Adipose tissue (tissue), 3 donors: ENCODE data around the gene FLT4. TPM values are rescaled to one million over a fixed set of nuclear protein-coding genes. Genes with fewer than 3 reads are reported as not detected.

ENCODE experiments used
- H3K27ac ChIP-seq: one replicate; pipeline ENCODE4 v1.5.1; 2013; ENCODE audit warnings: low read depth, low read length
- WGBS, 3 donors: extraction: QIAGEN DNeasy Blood & Tissue Kit; methylation state at CpG; one replicate each; pipeline ENCODE4 v1.1.7; 2013; 5-methylcytosine and 5-hydroxymethylcytosine counted together
- polyA plus RNA-seq, 3 donors: library from polyadenylated mRNA; stranded (reverse); fragments of 200-250 nt; gene quantifications; one replicate each; pipeline ENCODE4 v1.2.3, GENCODE V29; 2013
- donor health status: healthy with polysubstance abuse.
- donor health status: Bipolar disorder and iron deficiency.
- donor health status: healthy.

The FLT4 gene
- polyA plus RNA-seq, 3 donors: 2.9 to 24.7 (median 13.1) TPM

DNA sequence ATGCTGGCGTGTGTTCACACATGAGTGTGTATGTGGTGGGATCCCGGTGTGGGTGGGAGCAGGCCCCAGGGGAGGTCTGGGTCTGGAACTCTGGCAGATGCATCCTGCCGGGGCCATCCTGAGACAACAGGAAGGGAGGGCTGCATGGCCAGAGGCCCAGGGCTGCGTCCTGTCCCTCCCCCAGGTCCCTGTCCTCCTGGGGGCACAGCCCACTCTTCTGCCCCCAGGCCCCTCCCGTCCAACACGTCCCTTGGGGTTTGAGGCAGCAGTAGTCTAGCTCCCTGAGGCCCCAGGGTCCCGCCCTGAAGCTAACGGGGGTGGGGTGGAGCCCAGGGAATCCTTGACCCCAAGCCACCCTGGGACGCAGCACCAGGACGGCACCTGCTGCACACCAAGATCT lies 16.6 kb downstream of the FLT4 start:
- H3K27ac ChIP-seq: no peak overlapping the region
- WGBS, 3 donors: 58 to 62% (median 59%) methylated on average over 8 to 10 of the region's 10 CpGs

GRCh38 chr5:180631549-180632383 lies 17.6 kb downstream of the FLT4 start:
- no peak overlapping the region for H3K27ac ChIP-seq
- 55 to 84% (median 75%) methylated on average over 34 to 36 of the region's 36 CpGs for WGBS, 3 donors

GRCh38 chr5:180630426-180630825 lies 19.0 kb downstream of the FLT4 start:
- 90 to 92% (median 91%) methylated on average over 21 to 22 of the region's 22 CpGs for WGBS, 3 donors
- H3K27ac ChIP-seq: no peak overlapping the region

GRCh38 chr5:180629831-180630382 lies 19.5 kb downstream of the FLT4 start:
- WGBS, 3 donors: 84 to 92% (median 89%) methylated on average over 25 of the region's 25 CpGs
- no peak overlapping the region for H3K27ac ChIP-seq

- WGBS, 3 donors: 84 to 86% (median 86%) methylated on average over 44 of the region's 44 CpGs
- H3K27ac ChIP-seq: no peak overlapping the region
Measured at GRCh38 chr5:180628827-180629750, 20.3 kb downstream of the FLT4 start.

DNA sequence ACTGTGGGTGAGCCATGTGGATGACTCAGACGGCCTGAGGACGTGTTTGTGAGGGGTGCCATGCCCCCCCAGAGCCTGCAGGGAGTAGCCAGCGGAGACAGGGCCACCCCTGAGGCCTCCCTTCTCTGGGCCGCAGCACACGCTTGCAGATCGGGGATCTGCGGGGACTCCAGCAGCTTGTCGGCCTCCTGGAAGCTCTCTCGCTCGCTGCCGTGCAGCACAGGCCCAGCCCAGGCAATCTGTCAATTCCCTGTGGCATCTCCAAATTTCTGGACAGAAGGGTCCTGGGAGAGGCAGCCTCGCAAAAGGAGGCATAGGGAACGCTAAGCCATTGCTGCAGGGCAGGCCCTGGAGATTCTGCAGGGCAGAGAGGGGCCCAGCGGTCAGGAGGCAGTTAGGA lies 21.2 kb downstream of the FLT4 start:
- 59 to 79% (median 78%) methylated on average over 13 to 14 of the region's 14 CpGs for WGBS, 3 donors
- no peak overlapping the region for H3K27ac ChIP-seq

DNA sequence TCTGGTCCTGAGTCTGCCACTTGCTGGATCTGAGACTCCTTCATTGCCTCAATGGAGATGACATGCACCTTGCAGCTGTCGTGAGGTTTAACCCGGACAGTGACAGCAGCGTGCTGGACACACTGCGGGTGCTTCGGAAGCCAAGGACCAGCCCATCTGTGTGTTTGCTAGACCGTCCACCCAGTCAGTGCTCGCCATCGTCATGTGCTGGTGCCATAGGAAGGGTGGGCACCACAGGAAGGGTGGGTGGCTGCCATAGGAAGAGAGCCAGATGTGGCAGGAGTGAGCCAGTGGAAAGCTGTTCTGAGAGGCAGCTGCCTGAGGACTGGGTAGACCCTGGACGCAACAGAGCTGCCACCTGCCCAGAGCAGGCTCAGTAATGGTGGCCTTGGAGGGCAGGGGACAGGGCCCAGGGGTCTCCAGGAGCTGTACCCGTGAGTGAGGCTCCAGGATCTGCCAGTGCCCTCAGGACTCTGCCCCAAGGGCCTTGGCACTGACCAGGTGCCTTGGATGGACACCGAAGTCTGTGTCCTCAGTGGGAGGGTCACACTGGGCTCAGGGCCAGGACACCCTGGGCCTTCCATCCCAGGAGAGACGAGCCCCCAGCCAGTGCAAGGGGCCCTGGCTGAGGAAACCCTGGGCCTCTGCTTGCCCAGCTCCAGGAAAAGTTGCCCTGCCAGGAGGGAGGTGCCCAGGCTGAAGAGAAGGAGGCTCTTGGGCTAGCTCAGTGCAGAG lies 21.8 kb downstream of the FLT4 start:
- H3K27ac ChIP-seq: no peak overlapping the region
- WGBS, 3 donors: 79 to 82% (median 81%) methylated on average over 11 to 12 of the region's 12 CpGs

DNA sequence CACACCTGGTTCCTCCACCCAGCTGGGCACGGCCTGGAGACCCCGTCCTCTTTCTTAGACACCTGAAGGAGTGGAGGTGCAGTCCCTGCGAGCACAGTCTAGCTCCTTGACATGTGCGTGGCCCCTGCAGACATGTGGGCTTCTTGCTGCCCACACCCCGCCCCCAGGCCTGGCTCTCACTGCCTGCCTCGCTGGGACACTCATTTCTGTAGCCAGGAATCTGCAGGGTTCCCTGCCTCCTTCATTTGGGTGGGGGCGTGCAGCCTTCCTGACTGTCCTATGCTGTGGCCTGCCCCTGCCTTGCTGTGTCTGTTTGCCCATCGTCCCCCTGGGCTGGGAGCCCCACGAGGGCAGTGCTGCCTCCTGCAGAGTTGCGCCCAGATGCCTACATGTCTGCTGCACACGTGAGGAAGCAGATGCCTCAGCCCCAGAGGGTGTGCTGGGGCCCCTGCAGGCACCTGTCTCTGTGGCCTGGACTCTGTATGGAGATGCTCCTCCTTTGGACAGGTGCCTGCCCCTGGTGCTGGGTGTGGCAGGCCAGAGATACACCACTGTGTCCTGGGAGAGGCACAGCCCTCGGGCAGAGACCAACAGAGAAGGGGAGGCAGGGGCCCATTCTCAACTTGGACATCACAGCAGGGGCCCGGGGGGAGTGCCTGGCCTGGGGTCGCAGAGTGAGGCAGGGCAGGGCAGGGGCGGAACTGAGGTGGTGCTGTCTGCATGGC lies 22.6 kb downstream of the FLT4 start:
- 69 to 77% (median 77%) methylated on average over 15 of the region's 15 CpGs for WGBS, 3 donors
- H3K27ac ChIP-seq: no peak overlapping the region

DNA sequence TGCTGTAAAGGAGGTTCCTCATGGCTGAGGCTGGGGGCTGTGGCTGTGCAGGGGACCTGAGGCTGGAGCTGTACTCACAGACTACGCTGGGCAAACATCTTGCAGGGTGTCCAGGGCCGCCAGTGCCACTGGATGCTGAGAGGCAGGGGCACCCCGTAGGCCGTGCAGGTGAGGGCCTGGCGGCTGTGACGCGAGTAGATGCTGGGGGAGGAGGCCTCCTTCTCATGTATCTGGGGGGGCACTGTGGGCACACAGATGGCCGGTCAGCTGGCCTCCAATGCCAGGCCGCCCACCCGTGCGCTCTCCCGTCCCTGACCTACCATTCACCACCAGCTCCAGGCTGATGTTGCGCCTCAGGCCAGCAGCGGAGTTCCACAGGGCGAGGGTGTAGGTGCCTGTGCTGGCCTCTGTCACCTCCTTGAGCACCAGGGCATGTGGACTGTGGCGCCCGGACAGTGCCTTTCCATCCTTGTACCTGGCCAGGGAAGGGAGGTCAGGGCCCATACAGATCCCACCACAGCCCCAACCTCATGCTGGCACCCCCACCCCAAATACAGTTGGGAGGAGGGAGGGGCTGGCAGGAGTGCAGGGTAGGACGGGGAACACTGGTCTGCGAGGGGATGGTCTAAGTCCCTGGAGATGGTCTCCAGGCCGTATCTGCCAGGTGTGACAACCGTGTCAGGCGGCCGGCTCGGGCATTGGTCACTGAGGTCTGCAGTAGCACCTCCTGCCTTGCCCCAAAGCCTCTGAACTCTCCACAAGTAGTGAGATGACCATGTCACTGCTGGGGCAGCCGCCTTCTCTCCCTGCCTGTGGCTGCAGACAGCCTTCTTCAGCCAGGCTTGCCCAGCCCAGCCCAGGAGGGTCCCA lies 23.4 kb downstream of the FLT4 start:
- WGBS, 3 donors: 79 to 89% (median 88%) methylated on average over 21 to 25 of the region's 25 CpGs
- H3K27ac ChIP-seq: no peak overlapping the region

- WGBS, 3 donors: 68 to 86% (median 80%) methylated on average over 10 of the region's 10 CpGs
- no peak overlapping the region for H3K27ac ChIP-seq
Measured at GRCh38 chr5:180625125-180625790, 24.1 kb downstream of the FLT4 start.

DNA sequence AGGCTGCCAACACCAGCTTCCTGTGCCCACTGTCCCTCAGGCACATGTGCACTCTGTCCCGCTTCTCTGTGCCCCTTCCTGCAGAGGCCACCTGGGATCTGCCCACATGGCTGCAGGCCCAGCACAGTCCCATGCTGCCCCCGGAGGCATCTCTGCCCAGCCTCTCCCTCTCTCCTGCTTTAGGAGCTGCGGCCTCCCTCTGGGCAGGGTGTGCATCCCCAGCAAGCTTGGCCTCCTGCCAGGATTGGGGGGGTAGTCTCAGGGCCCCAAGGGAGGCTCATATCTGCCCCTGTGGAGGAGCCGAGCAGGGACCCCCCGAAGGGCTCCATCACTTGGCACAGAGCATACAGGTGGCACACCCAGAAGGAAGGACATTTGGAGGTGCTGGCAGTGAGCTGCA lies 24.8 kb downstream of the FLT4 start:
- H3K27ac ChIP-seq: no peak overlapping the region
- 56 to 64% (median 62%) methylated on average over 5 of the region's 5 CpGs for WGBS, 3 donors

DNA sequence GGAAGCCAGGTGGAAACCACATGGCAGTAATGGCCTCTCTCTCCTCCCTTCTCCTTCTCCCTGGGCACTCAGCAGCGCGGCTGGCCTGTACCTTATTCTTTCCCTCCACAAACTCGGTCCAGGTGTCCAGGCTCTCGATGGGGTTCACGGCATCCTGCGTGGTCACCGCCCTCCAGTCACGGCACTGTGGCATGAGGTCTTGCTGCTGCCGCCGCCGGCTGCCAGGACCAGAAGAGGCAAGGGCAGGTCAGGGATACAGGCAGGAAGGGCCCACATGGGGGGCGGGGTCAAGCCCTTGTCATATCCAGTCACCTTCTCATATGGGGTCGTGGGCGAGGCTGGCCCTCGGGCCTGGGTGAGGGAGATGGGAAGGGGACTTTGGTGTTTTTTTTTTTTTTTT lies 25.6 kb downstream of the FLT4 start:
- WGBS, 3 donors: 74 to 89% (median 83%) methylated on average over 15 of the region's 15 CpGs
- no peak overlapping the region for H3K27ac ChIP-seq

DNA sequence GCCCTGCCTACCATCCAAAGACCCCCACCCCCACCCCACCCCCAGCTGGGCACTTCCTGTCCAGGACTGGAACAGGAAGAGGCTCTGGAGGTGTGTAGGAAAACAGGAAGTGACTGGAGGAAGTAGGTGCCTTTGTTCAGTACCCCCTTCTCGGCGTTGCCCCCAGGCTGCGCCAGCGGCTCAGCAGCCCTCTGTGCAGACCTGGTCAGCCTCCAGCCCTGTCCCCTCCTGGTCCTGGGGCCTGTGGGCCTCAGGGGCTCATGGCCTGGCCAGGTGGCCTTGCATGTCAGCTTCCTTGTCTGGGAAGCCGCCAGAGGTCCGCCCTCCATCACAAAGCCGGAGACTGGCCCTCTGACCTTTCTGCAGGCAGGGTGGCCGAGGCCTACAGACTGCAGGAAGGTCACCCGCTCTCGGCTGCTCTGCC lies 26.0 kb downstream of the FLT4 start:
- H3K27ac ChIP-seq: no peak overlapping the region
- WGBS, 3 donors: 67 to 85% (median 68%) methylated on average over 10 of the region's 10 CpGs

GRCh38 chr5:180622910-180623309 lies 26.5 kb downstream of the FLT4 start:
- H3K27ac ChIP-seq: no peak overlapping the region
- WGBS, 3 donors: 82 to 86% (median 83%) methylated on average over 6 of the region's 6 CpGs

GRCh38 chr5:180621311-180621710 lies 28.1 kb downstream of the FLT4 start:
- no peak overlapping the region for H3K27ac ChIP-seq
- WGBS, 3 donors: 79 to 90% (median 85%) methylated on average over 30 to 32 of the region's 32 CpGs

GRCh38 chr5:180620014-180620413 lies 29.4 kb downstream of the FLT4 start:
- H3K27ac ChIP-seq: no peak overlapping the region
- WGBS, 3 donors: 72 to 95% (median 92%) methylated on average over 14 of the region's 14 CpGs
